Endothelial cell (in vitro differentiated cells): ENCODE data around the gene SIRPA. TPM values are rescaled to one million over a fixed set of nuclear protein-coding genes. Genes with fewer than 3 reads are reported as not detected.

Experiments
- DNase-seq: peaks from one replicate; pipeline ENCODE4 v3.0.0; 2021; ENCODE audit warnings: low spot score
- H3K27ac Mint-ChIP-seq: one replicate; pipeline ENCODE4 v1.8.0; 2021; ENCODE audit warnings: mixed read lengths, inconsistent platforms; ENCODE audit not compliant: unreplicated experiment
- H3K27me3 Mint-ChIP-seq: one replicate; pipeline ENCODE4 v1.8.0; 2021; ENCODE audit warnings: mild to moderate bottlenecking, moderate library complexity, mixed read lengths, inconsistent platforms; ENCODE audit not compliant: unreplicated experiment
- H3K36me3 Mint-ChIP-seq: one replicate; pipeline ENCODE4 v1.8.0; 2021; ENCODE audit warnings: mild to moderate bottlenecking, low read depth, mixed read lengths, inconsistent platforms; ENCODE audit not compliant: unreplicated experiment
- H3K4me1 Mint-ChIP-seq: one replicate; pipeline ENCODE4 v1.8.0; 2021; ENCODE audit warnings: mild to moderate bottlenecking, mixed read lengths, inconsistent platforms; ENCODE audit not compliant: unreplicated experiment
- H3K4me3 Mint-ChIP-seq: one replicate; pipeline ENCODE4 v1.8.0; 2021; ENCODE audit warnings: mild to moderate bottlenecking, mixed read lengths, inconsistent platforms; ENCODE audit not compliant: unreplicated experiment
- H3K9me3 Mint-ChIP-seq: one replicate; pipeline ENCODE4 v1.8.0; 2021; ENCODE audit warnings: mixed read lengths, inconsistent platforms; ENCODE audit not compliant: unreplicated experiment
- CTCF ChIP-seq: fragments of 200-600 bp; sonication (generic); IDR thresholded peaks from one replicate; pipeline ENCODE4 v1.5.0; 2021; ENCODE audit warnings: antibody characterized with exemption; ENCODE audit not compliant: unreplicated experiment
- total RNA-seq: library from RNA; stranded (reverse); fragmentation: NEBNext Ultra II Directional; extraction: Animal tissue kit (Norgen Biotek cat#: 25700); gene quantifications from one replicate; pipeline ENCODE4 v1.2.1, GENCODE V29; 2021; ENCODE audit not compliant: unreplicated experiment

SIRPA gene
- total RNA-seq, 1 donor from 2014 or later, result 132 TPM

- Mint-ChIP-seq H3K27me3 (peaks cover 3% of the 10 kb centered on the region), H3K27ac (no peak overlapping the region), H3K4me1 (no peaks in the 10 kb centered on the region), H3K4me3 (no peak overlapping the region), H3K36me3 (peaks cover 50% of the 10 kb centered on the region), H3K9me3 (no peaks in the 10 kb centered on the region)
- no peak for DNase-seq
- TF ChIP-seq CTCF, result no peak
Measured at GRCh38 chr20:1930165-1930564, 35.0 kb downstream of the SIRPA start.

- H3K27me3 Mint-ChIP-seq, result peaks cover 7% of the 10 kb centered on the region
- H3K9me3 Mint-ChIP-seq, result no peaks in the 10 kb centered on the region
- DNase-seq, result no peak
Measured at GRCh38 chr20:1931830-1932229, 36.6 kb downstream of the SIRPA start.

GRCh38 chr20:1932971-1933370, 37.8 kb downstream of the SIRPA start:
- no peak for TF ChIP-seq CTCF

More at GRCh38 chr20:1931830-1932229, 36.6 kb downstream of the SIRPA start:
- Mint-ChIP-seq H3K27ac (no peak overlapping the region), H3K4me3 (no peak overlapping the region), H3K4me1 (peaks cover 1% of the 10 kb centered on the region), H3K36me3 (peaks cover 52% of the 10 kb centered on the region)
- TF ChIP-seq CTCF, result no peak

GRCh38 chr20:1933465-1933870, 38.3 kb downstream of the SIRPA start:
- Mint-ChIP-seq H3K36me3 (peaks cover 45% of the 10 kb centered on the region), H3K4me1 (peaks cover 7% of the 10 kb centered on the region), H3K4me3 (no peak overlapping the region), H3K27me3 (peaks cover 9% of the 10 kb centered on the region), H3K9me3 (no peaks in the 10 kb centered on the region), H3K27ac (no peak overlapping the region)
- no peak for TF ChIP-seq CTCF
- no peak for DNase-seq

More at GRCh38 chr20:1932971-1933370, 37.8 kb downstream of the SIRPA start:
- Mint-ChIP-seq H3K36me3 (peaks cover 46% of the 10 kb centered on the region), H3K27ac (no peak overlapping the region), H3K27me3 (peaks cover 9% of the 10 kb centered on the region), H3K4me1 (peaks cover 4% of the 10 kb centered on the region), H3K4me3 (no peak overlapping the region), H3K9me3 (no peaks in the 10 kb centered on the region)
- no peak for DNase-seq

- Mint-ChIP-seq H3K36me3 (peaks cover 40% of the 10 kb centered on the region), H3K27me3 (peaks cover 9% of the 10 kb centered on the region), H3K4me3 (no peak overlapping the region), H3K27ac (no peak overlapping the region), H3K9me3 (no peaks in the 10 kb centered on the region), H3K4me1 (peaks cover 7% of the 10 kb centered on the region)
- no peak for DNase-seq
- TF ChIP-seq CTCF, result no peak
Measured at GRCh38 chr20:1934156-1934555, 38.9 kb downstream of the SIRPA start.
